GM23248 (cell line): ENCODE data around the gene ABHD17A. TPM values are rescaled to one million over a fixed set of nuclear protein-coding genes. Genes with fewer than 3 reads are reported as not detected.
A peak's percentile ranks its signal among the peaks of the same experiment; 100 is the strongest.

Experiments
- DNase-seq: peaks from one replicate; pipeline ENCODE4 v3.0.0-alpha.2; 2015
- H2AFZ ChIP-seq: fragments of 200-600 bp; sonication (generic); 2 replicates; pipeline ENCODE4 v1.6.1; 2016; ENCODE audit warnings: antibody characterized with exemption
- H3F3A ChIP-seq: fragments of 200-600 bp; sonication (generic); 2 replicates; pipeline ENCODE4 v1.6.1; 2016; ENCODE audit warnings: mild to moderate bottlenecking, antibody characterized with exemption, mixed run types; ENCODE audit not compliant: insufficient read depth
- H3K27ac ChIP-seq: fragments of 200-600 bp; sonication (generic); 2 replicates; pipeline ENCODE4 v1.5.1; 2016; ENCODE audit warnings: mild to moderate bottlenecking
- H3K27me3 ChIP-seq: fragments of 200-600 bp; sonication (generic); replicated peaks from 2 replicates; pipeline ENCODE4 v1.6.1; 2016; ENCODE audit warnings: mild to moderate bottlenecking; ENCODE audit not compliant: insufficient read depth
- H3K36me3 ChIP-seq: fragments of 200-600 bp; sonication (generic); 2 replicates; pipeline ENCODE4 v1.6.1; 2016; ENCODE audit warnings: low read depth, mild to moderate bottlenecking
- H3K4me1 ChIP-seq: fragments of 200-600 bp; sonication (generic); 2 replicates; pipeline ENCODE4 v1.6.1; 2016; ENCODE audit warnings: mild to moderate bottlenecking; ENCODE audit not compliant: insufficient read depth
- H3K4me2 ChIP-seq: fragments of 200-600 bp; sonication (generic); one replicate; pipeline ENCODE4 v1.6.1; 2016; ENCODE audit warnings: mild to moderate bottlenecking; ENCODE audit not compliant: unreplicated experiment
- H3K4me3 ChIP-seq: fragments of 200-600 bp; sonication (generic); 2 replicates; pipeline ENCODE4 v1.5.1; 2016; ENCODE audit warnings: mild to moderate bottlenecking
- H3K79me2 ChIP-seq: fragments of 200-600 bp; sonication (generic); 2 replicates; pipeline ENCODE4 v1.6.1; 2016; ENCODE audit warnings: mild to moderate bottlenecking; ENCODE audit not compliant: insufficient read depth
- H3K9ac ChIP-seq: fragments of 200-600 bp; sonication (generic); 2 replicates; pipeline ENCODE4 v1.6.1; 2016; ENCODE audit warnings: mild to moderate bottlenecking
- H3K9me2 ChIP-seq: fragments of 200-600 bp; sonication (generic); 2 replicates; pipeline ENCODE4 v1.6.1; 2016; ENCODE audit warnings: mixed run types, mild to moderate bottlenecking, moderate library complexity; ENCODE audit not compliant: insufficient read depth
- H3K9me3 ChIP-seq: fragments of 200-600 bp; sonication (generic); one replicate; pipeline ENCODE4 v1.6.1; 2017; ENCODE audit warnings: low read depth
- H4K20me1 ChIP-seq: fragments of 200-600 bp; sonication (generic); 2 replicates; pipeline ENCODE4 v1.6.0; 2016; ENCODE audit not compliant: insufficient read depth
- EZH2 ChIP-seq: fragments of 200-600 bp; sonication (generic); IDR thresholded peaks from 2 replicates; pipeline ENCODE4 v1.6.1; 2018; ENCODE audit warnings: antibody characterized with exemption, mild to moderate bottlenecking; ENCODE audit not compliant: insufficient read depth, poor library complexity, severe bottlenecking
- EZH2phosphoT487 ChIP-seq: fragments of 200-600 bp; sonication (generic); IDR thresholded peaks from 2 replicates; pipeline ENCODE4 v1.6.1; 2018; ENCODE audit warnings: antibody characterized with exemption, moderate library complexity, mild to moderate bottlenecking, low read depth; ENCODE audit not compliant: insufficient read depth
- WGBS, 2 experiments: methylation state at CpG; one replicate each; pipeline ENCODE4 v1.1.6; 2015 to 2017; ENCODE audit warnings: low lambda C conversion rate in 2 of 2, low coverage in 1 of 2; ENCODE audit errors: missing lambda C conversion rate in 2 of 2; 5-methylcytosine and 5-hydroxymethylcytosine counted together
- in situ Hi-C: fragments of 300-500 bp; cut with MboI; formaldehyde crosslinking; loops from 2 replicates; pipeline ENCODE4 v1.15.0; 2020
- polyA plus RNA-seq: library from polyadenylated mRNA; unstranded; fragments of >200 nt; fragmentation: Nextera tagmentation; extraction: Ambion mirVana; gene quantifications from 2 replicates; pipeline ENCODE4 v1.2.1, GENCODE V29; 2016
- total RNA-seq: library from RNA; depleted of rRNA; stranded (reverse); fragments of >200 nt; shearing (Covaris generic); gene quantifications from 2 replicates; pipeline ENCODE4 v1.2.3, GENCODE V29; 2014

ABHD17A gene
- total and polyA plus RNA-seq, 2 experiments from 2014 or later, result 37.6 to 157 TPM

- peaks cover 71% of the 10 kb centered on the region for H3K79me2 ChIP-seq
- DNase-seq, result no peak
- H3K4me2 ChIP-seq, result peak overlapping the region; percentile 97
- no peak overlapping the region for H3K4me3 ChIP-seq
- H3F3A ChIP-seq, result peaks cover 17% of the 10 kb centered on the region
- no peaks in the 10 kb centered on the region for H3K36me3 ChIP-seq
- H3K27me3 ChIP-seq, result no peaks in the 10 kb centered on the region
- no peaks in the 10 kb centered on the region for H3K9me2 ChIP-seq
- no peaks in the 10 kb centered on the region for H4K20me1 ChIP-seq
- H3K9me3 ChIP-seq, result no peaks in the 10 kb centered on the region
- TF ChIP-seq EZH2phosphoT487 (no peak), EZH2 (no peak)
- in situ Hi-C loops, result no loop called here
- WGBS, 2 experiments, result 76 to 81% methylated on average over 23 to 25 of the region's 25 CpGs
- peaks cover 18% of the 10 kb centered on the region for H3K4me1 ChIP-seq
- no peak overlapping the region for H3K27ac ChIP-seq
- no peak overlapping the region for H2AFZ ChIP-seq
- H3K9ac ChIP-seq, result peak overlapping the region; percentile 96; the same call in 1 of the 2 replicates
Measured at GRCh38 chr19:1872807-1873523, 12.3 kb downstream of the ABHD17A start.

GRCh38 chr19:1871630-1872029 is 13.7 kb downstream of the ABHD17A start:
- no peaks in the 10 kb centered on the region for H3K9me2 ChIP-seq

GRCh38 chr19:1871140-1871597 is 14.1 kb downstream of the ABHD17A start:
- Histone ChIP-seq H3K36me3 (no peaks in the 10 kb centered on the region), H3K4me3 (no peak overlapping the region), H2AFZ (no peak overlapping the region), H3K9me3 (no peaks in the 10 kb centered on the region), H3K27ac (no peak overlapping the region), H3K4me1 (peaks cover 12% of the 10 kb centered on the region), H3K9ac (no peak overlapping the region), H3K9me2 (no peaks in the 10 kb centered on the region), H4K20me1 (no peaks in the 10 kb centered on the region), H3K79me2 (peaks cover 80% of the 10 kb centered on the region), H3K4me2 (no peak overlapping the region), H3K27me3 (no peaks in the 10 kb centered on the region), H3F3A (peaks cover 17% of the 10 kb centered on the region)
- no peak for DNase-seq
- WGBS, 2 experiments, result 90 to 92% methylated on average over 15 of the region's 15 CpGs
- TF ChIP-seq EZH2phosphoT487 (no peak), EZH2 (no peak)
- in situ Hi-C loops, result no loop called here

More at GRCh38 chr19:1871630-1872029, 13.7 kb downstream of the ABHD17A start:
- H3K4me2 ChIP-seq, result no peak overlapping the region
- H4K20me1 ChIP-seq, result no peaks in the 10 kb centered on the region
- TF ChIP-seq EZH2phosphoT487 (no peak), EZH2 (no peak)
- no peak overlapping the region for H3K9ac ChIP-seq
- H3K27me3 ChIP-seq, result no peaks in the 10 kb centered on the region
- WGBS, 2 experiments, result 81 to 100% methylated on average over 2 to 12 of the region's 13 CpGs
- H3K4me3 ChIP-seq, result no peak overlapping the region
- H3K4me1 ChIP-seq, result peaks cover 17% of the 10 kb centered on the region
- peaks cover 79% of the 10 kb centered on the region for H3K79me2 ChIP-seq
- DNase-seq, result no peak
- in situ Hi-C loops, result no loop called here
- H3F3A ChIP-seq, result peaks cover 17% of the 10 kb centered on the region
- H3K27ac ChIP-seq, result no peak overlapping the region
- H3K9me3 ChIP-seq, result no peaks in the 10 kb centered on the region
- H3K36me3 ChIP-seq, result no peaks in the 10 kb centered on the region
- no peak overlapping the region for H2AFZ ChIP-seq

- in situ Hi-C loops, result no loop called here
- Histone ChIP-seq H4K20me1 (no peaks in the 10 kb centered on the region), H3K36me3 (no peaks in the 10 kb centered on the region), H3K79me2 (peaks cover 65% of the 10 kb centered on the region), H2AFZ (no peak overlapping the region), H3K27me3 (no peaks in the 10 kb centered on the region), H3K4me1 (peaks cover 7% of the 10 kb centered on the region), H3K9ac (no peak overlapping the region), H3K27ac (no peak overlapping the region), H3F3A (peaks cover 2% of the 10 kb centered on the region; the same call in 1 of the 2 replicates), H3K4me3 (no peak overlapping the region), H3K9me3 (no peaks in the 10 kb centered on the region), H3K4me2 (no peak overlapping the region), H3K9me2 (no peaks in the 10 kb centered on the region)
- WGBS, 2 experiments, result 81 to 84% methylated on average over 7 of the region's 7 CpGs
- TF ChIP-seq EZH2phosphoT487 (no peak), EZH2 (no peak)
- DNase-seq, result no peak
Measured at GRCh38 chr19:1868971-1869370, 16.3 kb downstream of the ABHD17A start.
